ENCODE results near the gene MRPS12. TPM values are rescaled to one million over a fixed set of nuclear protein-coding genes. Genes with fewer than 3 reads are reported as not detected.

MRPS12 gene
- total RNA-seq, 1 experiment from 2014 or later = 108 TPM

GRCh38 chr19:38911388-38912001 is 19.2 kb upstream of the MRPS12 start:
- DNase-seq (ENCODE audit: low spot score) = no peak

DNA sequence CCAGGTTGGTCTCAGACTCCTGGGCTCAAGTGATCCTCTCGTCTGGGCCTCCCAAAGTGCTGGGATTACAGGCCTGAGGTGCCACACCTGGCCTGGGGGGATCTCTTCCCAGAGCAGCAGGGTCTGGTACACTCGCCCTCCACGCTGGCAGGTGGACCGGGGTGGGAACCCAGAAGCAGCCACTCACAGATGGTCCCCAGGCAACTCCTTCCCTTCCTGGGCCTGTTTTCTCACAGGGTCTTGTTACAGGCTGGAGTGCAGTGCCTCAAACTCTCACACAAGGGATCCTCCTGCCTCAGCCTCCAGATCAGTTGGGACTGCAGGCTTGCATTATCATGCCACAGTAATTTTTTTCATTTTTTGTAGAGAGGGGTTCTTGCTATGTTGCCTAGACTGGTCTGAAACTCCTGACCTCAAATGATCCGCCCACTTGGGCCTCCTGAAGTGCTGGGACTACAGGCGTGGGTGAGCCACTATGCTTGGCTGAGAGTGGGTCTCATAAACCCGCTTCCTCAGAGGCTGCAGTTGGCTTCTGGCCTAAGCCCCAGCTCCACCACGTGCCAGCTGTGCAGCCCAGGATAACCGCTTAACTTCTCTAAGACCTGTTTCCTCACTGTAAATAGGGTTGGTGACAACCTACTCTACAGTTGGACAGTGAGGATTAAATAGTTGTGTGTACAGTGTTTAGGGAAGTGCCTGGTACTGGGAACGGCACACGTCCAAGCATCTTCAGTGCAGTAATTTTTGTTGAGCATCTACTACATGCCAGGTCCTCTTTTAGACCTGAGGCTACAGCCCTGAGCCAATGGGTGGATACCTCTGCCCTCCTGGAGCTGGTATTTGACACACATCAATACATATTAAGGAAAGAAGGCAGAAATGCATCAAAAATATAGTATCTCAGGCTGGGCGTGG is 17.9 kb upstream of the MRPS12 start:
- DNase-seq (ENCODE audit: low spot score) = no peak

DNA sequence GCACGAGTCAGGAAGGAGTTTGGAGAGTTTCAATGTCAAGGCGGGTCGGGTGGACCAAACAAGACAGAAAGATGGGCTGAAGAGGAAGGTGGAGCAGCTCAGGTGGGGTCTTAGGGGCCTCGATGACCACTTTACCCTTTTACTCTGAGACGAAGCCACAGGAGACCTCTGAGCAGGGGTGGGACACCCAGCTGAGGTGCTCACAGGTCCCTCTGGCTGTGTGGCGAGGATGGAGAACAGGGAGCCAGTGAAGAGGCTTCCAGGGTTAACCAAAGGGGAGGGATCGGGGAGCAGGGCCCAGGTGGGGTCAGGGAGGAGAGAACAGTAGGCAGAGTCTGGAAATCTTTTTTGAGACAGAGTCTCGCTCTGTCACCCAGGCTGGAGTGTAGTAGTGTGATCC is 16.8 kb upstream of the MRPS12 start:
- no peak for DNase-seq (ENCODE audit: low spot score)

- DNase-seq (ENCODE audit: low spot score) = no peak
Measured at GRCh38 chr19:38915329-38916321, 15.1 kb upstream of the MRPS12 start.

DNA sequence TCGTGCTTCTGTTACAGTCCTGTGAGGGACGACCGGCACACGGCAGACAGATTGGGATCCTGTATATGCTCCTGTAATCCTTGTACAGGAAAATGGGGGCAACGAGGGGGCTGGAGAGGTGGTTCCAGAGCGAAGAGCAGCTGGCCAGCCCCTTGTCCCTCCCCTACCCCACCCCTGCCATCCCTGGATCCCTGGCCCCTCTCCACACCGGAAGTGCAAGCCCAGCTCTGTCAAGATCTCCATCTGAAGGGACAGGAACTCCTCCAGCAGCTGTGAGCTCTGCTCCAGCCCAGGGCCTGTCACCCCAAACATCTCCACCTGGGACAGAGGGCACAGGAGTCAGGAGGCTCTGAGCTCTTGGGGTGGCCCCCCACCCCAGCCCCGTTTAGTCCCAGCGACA is 13.2 kb upstream of the MRPS12 start:
- no peak for DNase-seq (ENCODE audit: low spot score)

DNA sequence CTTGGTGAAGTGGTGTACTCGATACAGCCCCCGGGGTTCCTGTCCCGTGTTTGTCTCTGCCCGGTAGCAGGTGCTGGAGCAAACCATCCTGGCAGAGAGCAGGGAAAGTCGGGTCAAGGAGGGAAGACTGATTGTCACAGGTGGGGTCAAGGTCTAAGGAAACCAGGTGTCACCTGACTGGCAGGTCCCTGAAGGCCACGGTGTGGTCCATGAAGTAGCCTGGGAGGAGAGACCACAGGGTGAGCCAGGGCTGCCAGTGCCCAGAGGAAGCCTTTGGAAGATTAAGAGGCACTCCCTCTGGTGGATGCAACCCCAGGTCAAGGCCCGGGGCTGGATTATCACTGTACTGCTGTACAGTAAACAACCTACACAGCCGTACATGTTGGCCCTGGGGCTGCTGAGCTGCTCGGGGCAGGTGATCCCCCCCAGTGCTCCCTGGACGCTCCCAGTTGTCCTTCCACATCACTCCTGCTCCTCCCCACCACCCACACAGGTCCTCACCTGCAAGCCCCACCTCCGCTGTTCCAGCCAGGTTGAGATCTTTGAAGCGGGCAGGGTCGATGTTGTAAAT is 12.7 kb upstream of the MRPS12 start:
- DNase-seq (ENCODE audit: low spot score) = peak; percentile 24

GRCh38 chr19:38918526-38918925 is 12.2 kb upstream of the MRPS12 start:
- DNase-seq (ENCODE audit: low spot score) = no peak

DNA sequence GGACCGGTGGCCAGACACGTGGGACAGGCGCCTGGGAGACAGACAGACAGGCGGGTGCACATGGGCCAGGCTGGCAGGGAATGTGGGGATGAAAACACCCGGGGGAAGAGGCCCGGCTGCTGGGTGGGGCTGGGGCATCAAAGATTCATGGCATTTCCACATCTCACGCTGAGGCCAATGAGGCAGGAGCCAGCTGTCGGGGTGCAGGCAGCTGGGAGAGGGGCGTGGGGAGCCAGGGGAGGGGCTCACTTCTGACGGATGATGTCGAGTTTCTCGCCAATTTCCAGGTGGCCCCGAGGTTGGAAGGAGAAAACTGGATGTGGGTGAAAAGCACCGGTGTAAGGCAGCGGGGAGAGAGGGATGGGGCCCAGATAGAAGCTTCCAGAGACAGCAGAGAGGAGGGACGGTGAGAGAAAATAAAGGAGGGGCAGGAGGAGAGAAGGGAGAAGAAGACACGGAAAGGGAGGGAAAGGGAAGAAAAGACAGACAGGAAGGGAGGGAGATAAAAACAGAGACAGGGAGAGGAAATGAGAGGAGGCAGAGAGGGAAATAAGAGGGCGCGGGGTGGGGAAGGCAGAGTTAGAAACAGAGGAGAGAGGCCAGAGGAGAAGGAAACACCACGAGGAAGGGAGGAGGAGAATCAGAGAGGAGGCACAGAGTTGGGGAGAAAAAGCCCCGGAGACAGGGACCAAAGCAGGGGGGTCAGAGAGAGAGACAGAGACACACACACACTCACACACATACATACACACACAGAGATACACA is 10.7 kb upstream of the MRPS12 start:
- DNase-seq (ENCODE audit: low spot score) = no peak

DNA sequence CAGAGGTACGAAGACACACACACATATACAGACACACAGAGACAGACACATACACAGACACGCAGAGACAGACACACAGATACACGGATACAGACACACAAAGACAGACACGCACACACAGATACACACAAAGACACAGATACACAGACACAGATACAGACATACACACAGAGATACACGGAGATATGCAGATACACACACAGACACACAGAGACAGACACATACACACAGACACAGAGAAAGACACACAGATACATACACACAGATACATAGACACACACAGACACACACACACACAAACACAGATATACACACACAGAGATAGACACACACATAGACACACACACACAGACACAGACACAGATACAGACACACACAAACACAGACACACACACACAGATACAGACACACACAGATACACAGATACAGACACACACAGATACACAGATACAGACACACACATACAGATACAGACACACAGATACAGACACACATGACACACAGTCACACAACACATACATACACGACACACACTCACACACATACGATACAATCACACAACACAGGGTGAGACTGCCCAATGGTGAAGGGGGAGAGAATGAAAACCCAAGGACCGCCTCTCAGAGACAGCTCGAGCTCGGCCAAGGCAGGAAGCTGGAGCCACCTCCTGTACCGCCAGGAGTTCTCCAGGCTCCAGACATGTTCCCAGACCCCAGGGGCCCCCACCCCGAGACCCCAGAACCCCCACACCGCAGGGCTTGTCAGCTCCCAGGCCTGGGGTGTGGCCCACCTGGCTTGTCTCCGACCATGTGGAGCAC is 9.9 kb upstream of the MRPS12 start:
- DNase-seq (ENCODE audit: low spot score) = no peak

- no peak for DNase-seq (ENCODE audit: low spot score)
Measured at GRCh38 chr19:38921420-38922274, 9.1 kb upstream of the MRPS12 start.

GRCh38 chr19:38922482-38922881 is 8.3 kb upstream of the MRPS12 start:
- no peak for DNase-seq (ENCODE audit: low spot score)

- no peak for DNase-seq (ENCODE audit: low spot score)
Measured at GRCh38 chr19:38924388-38924787, 6.4 kb upstream of the MRPS12 start.

DNA sequence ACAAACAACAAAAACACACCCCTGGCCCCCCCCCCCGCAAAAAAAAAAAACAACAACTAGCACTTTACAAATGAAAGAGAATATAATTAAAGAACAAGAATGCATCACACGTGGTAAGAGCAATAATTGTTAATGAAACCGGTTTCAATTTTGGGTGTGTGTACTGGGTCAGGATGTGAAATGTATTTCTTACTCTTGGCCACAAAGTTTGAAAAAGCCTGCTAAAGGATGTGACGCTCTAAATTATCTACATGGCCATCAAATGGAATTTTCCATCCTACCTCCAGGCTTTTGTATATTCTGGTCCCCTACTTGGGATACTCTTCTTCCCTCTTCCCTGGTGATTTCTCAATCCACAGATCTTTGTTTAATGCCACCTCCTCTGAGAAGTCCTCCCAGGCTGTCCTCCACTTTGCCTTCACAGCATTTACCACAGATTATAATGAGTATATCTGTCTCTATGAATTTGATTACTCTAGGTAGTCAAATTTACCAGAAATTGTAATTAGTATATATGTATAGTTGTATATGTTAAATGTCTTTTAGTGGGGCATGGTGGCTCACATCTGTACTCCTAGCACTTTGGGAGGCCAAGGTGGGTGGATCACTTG is 2.2 kb upstream of the MRPS12 start:
- DNase-seq (ENCODE audit: low spot score) = no peak

DNA sequence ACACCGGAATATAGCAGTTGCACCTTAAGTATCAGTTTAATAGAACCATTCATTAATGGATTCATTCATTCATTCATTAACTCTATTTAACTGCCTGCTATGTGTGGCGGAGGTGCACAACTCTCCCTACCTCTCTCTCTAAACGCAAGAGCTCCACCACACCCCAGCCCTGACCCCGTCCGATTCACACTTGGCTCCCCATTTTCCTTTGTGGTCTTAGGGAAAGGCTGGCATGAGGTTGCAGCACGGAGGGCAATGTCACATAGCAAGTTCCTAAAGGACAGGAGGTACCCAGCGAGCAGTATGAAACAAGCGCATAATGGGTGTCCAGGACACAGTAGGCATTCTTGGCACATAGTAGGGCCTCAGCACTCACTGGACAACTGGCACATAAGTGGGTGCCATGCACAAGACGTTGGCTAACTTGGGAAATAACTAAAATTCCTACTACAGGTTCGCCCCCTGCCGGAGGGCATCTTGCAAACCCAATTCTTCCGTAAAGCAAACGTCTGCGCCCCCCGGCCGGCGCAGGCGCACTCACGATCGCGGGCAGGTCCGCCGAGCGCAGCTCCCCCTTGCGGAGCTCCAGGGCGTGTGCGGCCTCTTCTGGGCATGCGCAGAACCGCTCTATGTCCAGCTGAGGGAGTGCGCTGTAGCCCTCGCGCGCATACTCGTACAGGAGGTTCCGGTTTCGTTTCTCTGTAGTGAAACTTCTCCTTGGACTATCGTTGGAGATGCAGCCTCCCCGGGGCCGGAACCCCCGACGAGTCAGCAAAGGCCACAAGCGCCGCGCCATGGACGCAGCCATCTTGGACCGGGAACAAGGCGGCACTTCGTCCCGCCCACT is 592 bp upstream of the MRPS12 start, which contains the start of gene SARS2:
TSS of gene SARS2 (minus strand) at position 835 of the 847 bp plus-strand sequence. CDS start at position 808, 27 bp downstream.
- peak; percentile 93 for DNase-seq (ENCODE audit: low spot score)

DNA sequence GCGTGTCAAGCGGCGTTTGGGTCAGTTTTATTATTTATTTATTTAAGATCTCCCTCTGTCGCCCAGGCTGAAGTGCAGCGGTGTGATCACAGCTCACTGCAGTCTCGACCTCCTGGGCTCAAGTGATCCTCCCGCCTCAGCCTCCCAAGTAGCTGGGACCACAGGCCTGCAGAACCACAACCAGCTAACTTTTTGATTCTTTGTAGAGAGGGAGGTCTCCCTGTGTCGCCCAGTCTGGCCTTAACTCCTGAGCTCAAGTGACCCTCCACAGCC is 713 bp downstream of the MRPS12 start:
- no peak for DNase-seq (ENCODE audit: low spot score)

DNA sequence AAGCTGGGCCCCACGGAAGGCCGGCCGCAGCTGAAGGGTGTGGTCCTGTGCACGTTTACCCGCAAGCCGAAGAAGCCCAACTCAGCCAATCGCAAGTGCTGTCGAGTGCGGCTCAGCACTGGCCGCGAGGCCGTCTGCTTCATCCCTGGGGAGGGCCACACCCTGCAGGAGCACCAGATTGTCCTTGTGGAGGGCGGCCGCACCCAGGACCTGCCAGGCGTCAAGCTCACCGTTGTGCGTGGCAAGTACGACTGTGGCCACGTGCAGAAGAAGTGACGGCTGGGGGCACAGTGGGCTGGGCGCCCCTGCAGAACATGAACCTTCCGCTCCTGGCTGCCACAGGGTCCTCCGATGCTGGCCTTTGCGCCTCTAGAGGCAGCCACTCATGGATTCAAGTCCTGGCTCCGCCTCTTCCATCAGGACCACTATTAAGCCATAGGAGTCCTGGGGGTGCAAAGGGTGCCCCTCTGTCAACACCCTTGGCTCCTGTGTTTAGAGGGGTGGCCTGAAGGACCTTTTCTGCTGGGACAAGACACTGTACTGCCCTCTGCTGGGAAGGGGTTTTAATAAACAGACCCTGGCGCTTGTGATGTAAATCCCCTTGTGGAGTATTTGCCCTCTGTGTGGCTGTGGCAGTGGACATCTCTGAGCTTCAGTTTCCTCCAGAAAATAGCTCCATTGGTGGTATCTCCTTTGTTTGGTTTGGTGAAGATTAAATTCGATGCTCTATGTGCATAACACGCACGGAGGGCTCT is 1.9 kb downstream of the MRPS12 start:
- DNase-seq (ENCODE audit: low spot score) = no peak

DNA sequence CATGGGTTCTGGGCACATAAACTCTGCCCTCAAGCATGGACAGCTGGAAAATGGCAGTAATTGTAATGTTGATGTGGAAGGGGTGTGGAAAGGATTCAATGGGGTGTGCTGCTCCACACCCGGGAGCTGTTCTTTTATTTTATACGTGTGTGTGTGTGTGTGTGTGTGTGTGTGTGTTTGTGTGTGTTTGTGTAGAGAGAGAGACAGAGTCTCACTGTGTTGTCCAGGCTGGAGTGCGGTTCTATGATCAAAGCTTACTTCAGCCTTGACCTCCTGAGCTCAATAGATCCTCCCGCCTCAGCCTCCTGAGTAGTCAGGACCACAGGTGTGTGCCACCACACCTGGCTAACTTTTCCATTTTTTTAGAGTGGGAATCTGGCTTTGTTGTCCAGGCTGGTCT is 2.8 kb downstream of the MRPS12 start:
- no peak for DNase-seq (ENCODE audit: low spot score)

Measured in A172 (cell line).